ENCODE measurements around the gene LRRC18.

The LRRC18 gene

DNA sequence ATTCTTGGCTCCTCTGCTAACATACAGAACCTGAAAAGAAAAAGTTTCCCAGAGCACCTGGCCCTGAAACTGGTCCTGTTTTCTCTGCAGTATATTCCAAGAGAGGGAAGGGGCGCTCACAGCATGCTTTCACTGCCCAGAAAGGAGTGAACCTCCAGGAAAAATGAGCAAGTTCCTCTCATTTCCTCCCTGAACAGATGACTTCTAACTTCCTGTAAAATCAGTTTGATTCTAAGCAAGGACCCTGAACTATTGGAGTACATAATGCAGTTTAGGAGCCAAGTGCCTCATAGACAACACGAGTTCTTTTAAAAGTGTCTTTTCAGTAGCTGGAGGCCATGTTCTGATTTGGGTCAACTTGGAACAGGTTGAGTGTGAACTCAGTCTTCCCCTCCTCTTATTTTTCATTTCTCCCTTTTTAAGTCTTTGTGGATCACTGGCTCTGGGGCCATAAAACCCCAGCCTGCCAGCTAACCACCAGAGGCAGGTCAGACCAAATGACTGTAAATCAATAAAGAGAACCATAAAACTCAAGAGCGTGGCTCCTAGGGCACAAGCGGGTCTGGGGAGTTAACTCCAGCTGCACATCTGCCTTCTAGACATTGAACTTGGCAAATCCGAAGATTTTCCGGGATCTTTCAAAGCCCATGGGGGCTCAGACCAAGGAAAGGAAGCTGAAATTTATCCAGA is 5.9 kb upstream of the LRRC18 start:
- no peak for TF ChIP-seq TAF1 (IDR thresholded peaks at IDR 0.05; ENCODE audit: borderline replicate concordance, insufficient read depth, low read length)

DNA sequence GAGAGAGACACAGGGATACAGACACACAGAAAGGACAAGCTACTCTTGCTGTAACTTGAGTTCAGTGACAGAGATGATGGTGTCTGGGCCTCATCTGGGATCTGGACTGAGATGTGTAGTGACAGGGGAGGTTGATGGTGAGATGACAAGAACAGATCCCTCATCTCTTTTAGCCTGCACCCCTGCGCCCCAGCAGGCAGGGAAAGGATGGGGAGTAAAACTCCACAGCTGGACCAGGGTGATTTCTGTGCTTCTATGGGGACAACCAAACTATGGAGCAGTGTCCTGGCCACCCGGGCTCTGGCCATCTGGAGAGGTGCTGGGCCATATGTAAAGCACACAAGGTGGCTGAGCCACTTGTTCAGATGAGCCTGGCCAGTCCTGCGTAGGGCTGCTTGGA is 4.5 kb upstream of the LRRC18 start:
- TF ChIP-seq SIN3A (IDR thresholded peaks at IDR 0.05; ENCODE audit: borderline replicate concordance, insufficient read depth, low read length) (no peak), TAF1 (IDR thresholded peaks at IDR 0.05; ENCODE audit: borderline replicate concordance, insufficient read depth, low read length) (no peak), FOXP2 (optimal IDR thresholded peaks at IDR 0.05; ENCODE audit: borderline replicate concordance, extremely low read depth, extremely low read length, insufficient read depth) (no peak), POLR2AphosphoS5 (IDR thresholded peaks at IDR 0.05; ENCODE audit: low read depth, low read length) (no peak)
- TF ChIP-seq, protein P1, sequence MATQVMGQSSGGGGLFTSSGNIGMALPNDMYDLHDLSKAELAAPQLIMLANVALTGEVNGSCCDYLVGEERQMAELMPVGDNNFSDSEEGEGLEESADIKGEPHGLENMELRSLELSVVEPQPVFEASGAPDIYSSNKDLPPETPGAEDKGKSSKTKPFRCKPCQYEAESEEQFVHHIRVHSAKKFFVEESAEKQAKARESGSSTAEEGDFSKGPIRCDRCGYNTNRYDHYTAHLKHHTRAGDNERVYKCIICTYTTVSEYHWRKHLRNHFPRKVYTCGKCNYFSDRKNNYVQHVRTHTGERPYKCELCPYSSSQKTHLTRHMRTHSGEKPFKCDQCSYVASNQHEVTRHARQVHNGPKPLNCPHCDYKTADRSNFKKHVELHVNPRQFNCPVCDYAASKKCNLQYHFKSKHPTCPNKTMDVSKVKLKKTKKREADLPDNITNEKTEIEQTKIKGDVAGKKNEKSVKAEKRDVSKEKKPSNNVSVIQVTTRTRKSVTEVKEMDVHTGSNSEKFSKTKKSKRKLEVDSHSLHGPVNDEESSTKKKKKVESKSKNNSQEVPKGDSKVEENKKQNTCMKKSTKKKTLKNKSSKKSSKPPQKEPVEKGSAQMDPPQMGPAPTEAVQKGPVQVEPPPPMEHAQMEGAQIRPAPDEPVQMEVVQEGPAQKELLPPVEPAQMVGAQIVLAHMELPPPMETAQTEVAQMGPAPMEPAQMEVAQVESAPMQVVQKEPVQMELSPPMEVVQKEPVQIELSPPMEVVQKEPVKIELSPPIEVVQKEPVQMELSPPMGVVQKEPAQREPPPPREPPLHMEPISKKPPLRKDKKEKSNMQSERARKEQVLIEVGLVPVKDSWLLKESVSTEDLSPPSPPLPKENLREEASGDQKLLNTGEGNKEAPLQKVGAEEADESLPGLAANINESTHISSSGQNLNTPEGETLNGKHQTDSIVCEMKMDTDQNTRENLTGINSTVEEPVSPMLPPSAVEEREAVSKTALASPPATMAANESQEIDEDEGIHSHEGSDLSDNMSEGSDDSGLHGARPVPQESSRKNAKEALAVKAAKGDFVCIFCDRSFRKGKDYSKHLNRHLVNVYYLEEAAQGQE (IDR thresholded peaks at IDR 0.05; ENCODE audit: insufficient read depth in 1 of 2, low read depth in 2 of 2, low read length in 2 of 2) = no peak

DNA sequence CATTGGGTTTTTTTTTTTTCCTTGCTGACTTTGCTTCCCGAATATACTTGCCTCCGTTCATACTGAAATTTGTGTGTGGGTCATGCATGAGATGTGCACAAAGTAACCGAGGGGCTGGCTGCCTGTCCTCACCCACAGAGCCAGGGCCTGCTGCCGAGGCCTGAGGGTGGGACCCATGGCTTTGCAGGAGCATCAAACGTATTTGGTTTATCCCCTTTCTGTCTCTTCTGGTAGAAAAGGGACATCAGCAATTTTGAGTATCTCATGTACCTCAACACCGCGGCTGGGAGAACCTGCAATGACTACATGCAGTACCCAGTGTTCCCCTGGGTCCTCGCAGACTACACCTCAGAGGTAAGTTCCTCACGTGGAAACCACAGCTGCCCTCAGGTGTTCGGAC is 3.5 kb upstream of the LRRC18 start:
- TF ChIP-seq TAF1 (IDR thresholded peaks at IDR 0.05; ENCODE audit: borderline replicate concordance, insufficient read depth, low read length) (no peak), FOXP2 (optimal IDR thresholded peaks at IDR 0.05; ENCODE audit: borderline replicate concordance, extremely low read depth, extremely low read length, insufficient read depth) (no peak), POLR2AphosphoS5 (IDR thresholded peaks at IDR 0.05; ENCODE audit: low read depth, low read length) (no peak), SIN3A (IDR thresholded peaks at IDR 0.05; ENCODE audit: borderline replicate concordance, insufficient read depth, low read length) (no peak)
- TF ChIP-seq, protein P1 (IDR thresholded peaks at IDR 0.05; ENCODE audit: insufficient read depth in 1 of 2, low read depth in 2 of 2, low read length in 2 of 2) = no peak

DNA sequence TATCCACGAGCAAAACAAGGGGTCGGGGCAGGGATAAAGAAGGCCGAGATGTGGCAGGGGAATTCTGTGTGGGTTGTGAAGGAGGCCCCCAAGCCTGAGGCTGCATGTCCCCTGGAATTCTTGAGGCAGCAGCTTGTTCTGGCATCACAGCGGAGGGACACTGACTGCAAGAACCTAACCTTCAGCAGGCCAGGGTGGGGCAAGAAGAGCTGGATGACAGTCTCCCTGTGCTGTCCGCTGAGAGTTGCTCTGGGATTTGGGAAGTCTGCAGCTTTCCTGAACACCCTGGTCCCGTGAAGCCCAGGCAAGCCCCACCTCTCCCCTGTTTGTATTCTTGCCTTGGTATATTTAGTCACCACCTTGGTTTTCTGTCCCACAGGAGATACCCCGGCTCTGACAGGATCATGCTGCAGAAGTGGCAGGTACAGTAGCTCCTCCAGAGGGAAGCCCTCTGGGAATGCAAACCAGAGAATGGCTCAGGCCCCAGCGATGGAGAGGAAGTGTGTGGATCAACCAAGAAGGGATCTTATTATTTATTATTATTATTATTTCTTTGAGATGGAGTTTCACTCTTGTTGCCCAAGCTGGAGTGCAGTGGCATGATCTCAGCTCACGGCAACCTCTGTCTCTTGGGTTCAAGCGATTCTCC is 1.9 kb upstream of the LRRC18 start:
- TF ChIP-seq, protein P1 (IDR thresholded peaks at IDR 0.05; ENCODE audit: insufficient read depth in 1 of 2, low read depth in 2 of 2, low read length in 2 of 2) = no peak
- TF ChIP-seq FOXP2 (optimal IDR thresholded peaks at IDR 0.05; ENCODE audit: borderline replicate concordance, extremely low read depth, extremely low read length, insufficient read depth) (no peak), POLR2AphosphoS5 (IDR thresholded peaks at IDR 0.05; ENCODE audit: low read depth, low read length) (no peak), TAF1 (IDR thresholded peaks at IDR 0.05; ENCODE audit: borderline replicate concordance, insufficient read depth, low read length) (no peak), SIN3A (IDR thresholded peaks at IDR 0.05; ENCODE audit: borderline replicate concordance, insufficient read depth, low read length) (no peak)

DNA sequence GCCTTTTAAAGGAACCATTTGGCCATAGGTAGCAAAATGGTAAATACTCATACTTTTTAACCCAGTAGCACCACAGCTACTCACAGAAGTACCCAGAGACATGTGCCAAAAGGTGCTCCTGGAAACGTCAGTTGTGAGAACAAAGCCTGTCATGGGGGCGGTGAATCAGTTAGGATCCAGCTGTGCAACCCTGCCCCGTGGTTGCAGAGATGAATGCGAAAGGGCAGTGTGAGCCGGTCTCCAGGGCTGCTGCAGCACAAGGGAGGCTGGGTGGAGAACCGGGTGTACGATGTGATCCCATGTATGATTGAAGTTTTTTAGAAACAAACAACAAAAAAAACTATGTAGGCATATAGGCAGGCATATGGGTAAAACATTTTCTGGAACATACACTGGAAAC is 1.3 kb upstream of the LRRC18 start:
- TF ChIP-seq, protein P1 (IDR thresholded peaks at IDR 0.05; ENCODE audit: insufficient read depth in 1 of 2, low read depth in 2 of 2, low read length in 2 of 2) = no peak
- TF ChIP-seq POLR2AphosphoS5 (IDR thresholded peaks at IDR 0.05; ENCODE audit: low read depth, low read length) (no peak), SIN3A (IDR thresholded peaks at IDR 0.05; ENCODE audit: borderline replicate concordance, insufficient read depth, low read length) (no peak), FOXP2 (optimal IDR thresholded peaks at IDR 0.05; ENCODE audit: borderline replicate concordance, extremely low read depth, extremely low read length, insufficient read depth) (no peak), TAF1 (IDR thresholded peaks at IDR 0.05; ENCODE audit: borderline replicate concordance, insufficient read depth, low read length) (no peak)

Measured in PFSK-1 (cell line).